Neural progenitor cell (in vitro differentiated cells): ENCODE measurements around the gene ADCY1.

ENCODE experiments used
- CTCF ChIP-seq: fragments of 200-600 bp; sonication (generic); IDR thresholded peaks from 2 replicates; pipeline ENCODE4 v1.5.1; 2017; ENCODE audit warnings: antibody characterized with exemption, mild to moderate bottlenecking
- EZH2 ChIP-seq: fragments of 200-600 bp; sonication (generic); IDR thresholded peaks from 2 replicates; pipeline ENCODE4 v1.6.1; 2017; ENCODE audit warnings: antibody characterized with exemption, mild to moderate bottlenecking, moderate library complexity
- EZH2phosphoT487 ChIP-seq: fragments of 200-600 bp; sonication (generic); IDR thresholded peaks from 2 replicates; pipeline ENCODE4 v1.6.1; 2017; ENCODE audit warnings: antibody characterized with exemption

GRCh38 chr7:45524445-45524844 is 49.7 kb upstream of the ADCY1 start:
- TF ChIP-seq CTCF (no peak), EZH2phosphoT487 (no peak), EZH2 (no peak)
